Measurements from ENCODE around the gene TSKU. TPM values are rescaled to one million over a fixed set of nuclear protein-coding genes. Genes with fewer than 3 reads are reported as not detected.
A peak's percentile ranks its signal among the peaks of the same experiment; 100 is the strongest.

Gene TSKU
- total and polyA plus RNA-seq, 9 of the 15 experiments (the other 6 are each of a cell fraction or from before 2014, with no cell fraction given), result 0.60 to 11.9 (median 8.4) TPM

DNA sequence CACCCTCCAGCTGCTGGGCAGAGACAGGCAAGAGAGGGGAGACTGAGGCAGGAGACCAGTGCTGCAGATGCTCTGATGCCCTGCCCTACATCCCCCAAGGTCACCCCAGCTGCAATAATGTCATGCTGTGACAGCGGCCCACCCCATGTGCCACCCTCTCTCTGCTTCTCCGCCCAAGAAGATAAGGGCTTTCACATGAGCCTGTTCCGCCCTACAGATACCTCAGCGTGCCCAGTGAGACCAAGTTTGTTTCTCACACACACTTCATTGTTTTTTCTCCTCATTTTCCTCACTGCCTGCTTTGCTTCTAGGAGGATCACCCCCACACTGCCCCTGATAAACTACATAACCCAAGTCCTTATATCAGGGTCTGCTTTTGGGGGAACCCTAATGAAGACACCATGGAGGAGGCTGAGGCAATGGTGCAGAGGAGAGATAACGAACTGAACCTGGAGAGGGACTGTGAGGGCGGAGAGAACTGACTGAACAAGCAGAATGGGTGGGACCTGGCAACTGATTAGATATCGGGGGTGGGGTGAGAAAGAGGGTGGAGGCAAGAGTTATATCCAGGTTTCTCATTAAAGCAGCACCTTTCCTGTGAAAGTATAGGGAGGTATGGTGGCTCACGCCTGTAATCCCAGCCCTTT is 37.5 kb upstream of the TSKU start (continued):
- no peak for TF ChIP-seq ZNF507 (tag; conservative IDR thresholded peaks at IDR 0.05)
- no peak for TF ChIP-seq FOXK1 (CRISPR knock-in tag; IDR thresholded peaks at IDR 0.05; ENCODE audit: borderline replicate concordance)
- TF ChIP-seq HDAC8 (tag; IDR thresholded peaks at IDR 0.05), result no peak; the same call in 1 of the 2 replicates
- no peak for TF ChIP-seq E2F4 (CRISPR knock-in tag; IDR thresholded peaks at IDR 0.05; ENCODE audit: low read depth)
- no peak for TF ChIP-seq ZSCAN29 (IDR thresholded peaks at IDR 0.05)
- TF ChIP-seq, protein P1, sequence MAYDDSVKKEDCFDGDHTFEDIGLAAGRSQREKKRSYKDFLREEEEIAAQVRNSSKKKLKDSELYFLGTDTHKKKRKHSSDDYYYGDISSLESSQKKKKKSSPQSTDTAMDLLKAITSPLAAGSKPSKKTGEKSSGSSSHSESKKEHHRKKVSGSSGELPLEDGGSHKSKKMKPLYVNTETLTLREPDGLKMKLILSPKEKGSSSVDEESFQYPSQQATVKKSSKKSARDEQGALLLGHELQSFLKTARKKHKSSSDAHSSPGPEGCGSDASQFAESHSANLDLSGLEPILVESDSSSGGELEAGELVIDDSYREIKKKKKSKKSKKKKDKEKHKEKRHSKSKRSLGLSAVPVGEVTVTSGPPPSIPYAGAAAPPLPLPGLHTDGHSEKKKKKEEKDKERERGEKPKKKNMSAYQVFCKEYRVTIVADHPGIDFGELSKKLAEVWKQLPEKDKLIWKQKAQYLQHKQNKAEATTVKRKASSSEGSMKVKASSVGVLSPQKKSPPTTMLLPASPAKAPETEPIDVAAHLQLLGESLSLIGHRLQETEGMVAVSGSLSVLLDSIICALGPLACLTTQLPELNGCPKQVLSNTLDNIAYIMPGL (CRISPR knock-in tag; IDR thresholded peaks at IDR 0.05), result no peak
- no peak for TF ChIP-seq PHB2 (IDR thresholded peaks at IDR 0.05; ENCODE audit: low read depth)
- TF ChIP-seq JUND (IDR thresholded peaks at IDR 0.05; ENCODE audit: borderline replicate concordance, low read depth, low read length), result peak; percentile 53
- peak; percentile 76; the same call in 2 of the 3 replicates for TF ChIP-seq JUND (tag; IDR thresholded peaks at IDR 0.05; ENCODE audit: borderline replicate concordance, low read depth, low read length)
- no peak for TF ChIP-seq ZNF778 (CRISPR knock-in tag; IDR thresholded peaks at IDR 0.05)
- TF ChIP-seq, protein P2, sequence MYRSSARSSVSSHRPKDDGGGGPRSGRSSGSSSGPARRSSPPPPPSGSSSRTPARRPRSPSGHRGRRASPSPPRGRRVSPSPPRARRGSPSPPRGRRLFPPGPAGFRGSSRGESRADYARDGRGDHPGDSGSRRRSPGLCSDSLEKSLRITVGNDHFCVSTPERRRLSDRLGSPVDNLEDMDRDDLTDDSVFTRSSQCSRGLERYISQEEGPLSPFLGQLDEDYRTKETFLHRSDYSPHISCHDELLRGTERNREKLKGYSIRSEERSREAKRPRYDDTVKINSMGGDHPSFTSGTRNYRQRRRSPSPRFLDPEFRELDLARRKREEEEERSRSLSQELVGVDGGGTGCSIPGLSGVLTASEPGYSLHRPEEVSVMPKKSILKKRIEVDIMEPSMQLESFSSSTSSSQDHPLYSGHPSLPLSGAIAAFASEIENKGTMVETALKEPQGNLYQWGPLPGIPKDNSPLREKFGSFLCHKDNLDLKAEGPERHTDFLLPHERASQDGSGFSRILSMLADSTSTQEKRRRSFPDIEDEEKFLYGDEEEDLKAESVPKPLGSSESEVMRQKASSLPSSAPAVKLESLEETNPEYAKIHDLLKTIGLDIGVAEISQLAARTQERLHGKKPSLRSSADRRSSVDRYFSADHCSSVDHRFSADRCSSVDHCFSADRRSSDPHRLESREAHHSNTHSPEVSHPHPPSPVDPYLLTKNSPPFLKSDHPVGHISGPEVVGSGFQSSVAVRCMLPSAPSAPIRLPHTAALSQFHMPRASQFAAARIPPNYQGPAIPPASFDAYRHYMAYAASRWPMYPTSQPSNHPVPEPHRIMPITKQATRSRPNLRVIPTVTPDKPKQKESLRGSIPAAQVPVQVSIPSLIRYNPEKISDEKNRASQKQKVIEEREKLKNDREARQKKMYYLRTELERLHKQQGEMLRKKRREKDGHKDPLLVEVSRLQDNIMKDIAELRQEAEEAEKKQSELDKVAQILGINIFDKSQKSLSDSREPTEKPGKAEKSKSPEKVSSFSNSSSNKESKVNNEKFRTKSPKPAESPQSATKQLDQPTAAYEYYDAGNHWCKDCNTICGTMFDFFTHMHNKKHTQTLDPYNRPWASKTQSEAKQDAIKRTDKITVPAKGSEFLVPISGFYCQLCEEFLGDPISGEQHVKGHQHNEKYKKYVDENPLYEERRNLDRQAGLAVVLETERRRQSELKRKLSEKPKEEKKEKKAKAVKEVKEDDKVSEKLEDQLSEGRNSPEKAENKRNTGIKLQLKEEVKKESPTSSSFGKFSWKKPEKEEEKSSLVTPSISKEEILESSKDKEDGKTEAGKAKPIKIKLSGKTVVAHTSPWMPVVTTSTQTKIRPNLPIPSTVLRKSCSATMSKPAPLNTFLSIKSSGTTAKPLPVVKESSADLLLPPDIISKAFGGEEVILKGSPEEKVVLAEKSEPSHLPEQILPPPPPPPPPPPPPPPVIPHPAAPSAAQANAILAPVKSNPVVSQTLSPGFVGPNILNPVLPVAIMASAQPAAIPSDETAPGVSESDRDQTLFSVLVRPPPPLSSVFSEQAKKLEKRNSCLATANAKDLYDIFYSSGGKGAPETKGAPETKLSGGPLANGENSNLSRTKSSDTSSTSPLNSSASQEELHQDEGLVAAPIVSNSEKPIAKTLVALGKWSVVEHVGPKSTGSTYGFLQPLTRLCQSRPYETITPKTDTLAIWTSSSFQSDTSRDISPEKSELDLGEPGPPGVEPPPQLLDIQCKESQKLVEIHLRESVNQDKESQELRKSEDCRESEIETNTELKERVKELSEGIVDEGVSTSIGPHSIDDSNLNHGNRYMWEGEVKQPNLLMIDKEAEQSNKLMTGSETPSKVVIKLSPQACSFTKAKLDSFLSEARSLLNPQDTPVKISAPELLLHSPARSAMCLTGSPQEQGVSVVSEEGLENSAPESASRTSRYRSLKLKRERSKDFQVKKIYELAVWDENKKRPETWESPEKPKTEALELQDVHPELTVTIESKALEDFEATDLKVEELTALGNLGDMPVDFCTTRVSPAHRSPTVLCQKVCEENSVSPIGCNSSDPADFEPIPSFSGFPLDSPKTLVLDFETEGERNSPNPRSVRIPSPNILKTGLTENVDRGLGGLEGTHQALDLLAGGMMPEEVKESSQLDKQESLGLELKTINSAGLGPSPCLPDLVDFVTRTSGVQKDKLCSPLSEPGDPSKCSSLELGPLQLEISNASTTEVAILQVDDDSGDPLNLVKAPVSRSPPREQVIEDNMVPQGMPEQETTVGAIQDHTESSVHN (IDR thresholded peaks at IDR 0.05; ENCODE audit: borderline replicate concordance in 1 of 2, low read depth in 1 of 2), result no peak
- TF ChIP-seq HDAC2 (IDR thresholded peaks at IDR 0.05), result peak; percentile 95
- TF ChIP-seq ZNF174 (CRISPR knock-in tag; IDR thresholded peaks at IDR 0.05), result no peak
- peak; percentile 68 for TF ChIP-seq POLR2A (conservative IDR thresholded peaks at IDR 0.05)
- no peak for TF ChIP-seq CCNT2 (IDR thresholded peaks at IDR 0.05; ENCODE audit: borderline replicate concordance, extremely low read depth, insufficient read length, low read depth, low read length)
- TF ChIP-seq NONO (IDR thresholded peaks at IDR 0.05; ENCODE audit: low read depth in 2 of 2, low read length in 1 of 2), result no peak
- no peak for TF ChIP-seq MAFF (IDR thresholded peaks at IDR 0.05; ENCODE audit: low read length)
- TF ChIP-seq TEAD1 (CRISPR knock-in tag; IDR thresholded peaks at IDR 0.05), result peak in 1 of 2 experiments; percentile 44; a peak in 1 of 4 replicates

All from K562 (cell line).